Glutamatergic neuron (in vitro differentiated cells): ENCODE results near the gene MYRIP. TPM values are rescaled to one million over a fixed set of nuclear protein-coding genes. Genes with fewer than 3 reads are reported as not detected.
"Not testable (repeated sequence)": the region's sequence is repeated elsewhere in the genome, so short reads cannot be mapped to it uniquely, and the experiment has no call there.

Experiments used
- DNase-seq: peaks from one replicate; pipeline ENCODE4 v3.0.0; 2022
- H3K27ac Mint-ChIP-seq: one replicate; pipeline ENCODE4 v1.8.0; 2020; ENCODE audit warnings: mild to moderate bottlenecking, mixed read lengths, inconsistent platforms; ENCODE audit not compliant: unreplicated experiment
- H3K27me3 Mint-ChIP-seq: one replicate; pipeline ENCODE4 v1.8.0; 2020; ENCODE audit warnings: mild to moderate bottlenecking, moderate library complexity, mixed read lengths, inconsistent platforms; ENCODE audit not compliant: unreplicated experiment
- H3K36me3 Mint-ChIP-seq: one replicate; pipeline ENCODE4 v1.8.0; 2020; ENCODE audit warnings: mild to moderate bottlenecking, mixed read lengths, inconsistent platforms; ENCODE audit not compliant: unreplicated experiment
- H3K4me1 Mint-ChIP-seq: one replicate; pipeline ENCODE4 v1.8.0; 2020; ENCODE audit warnings: mild to moderate bottlenecking, low read depth, mixed read lengths, inconsistent platforms; ENCODE audit not compliant: unreplicated experiment
- H3K4me3 Mint-ChIP-seq: one replicate; pipeline ENCODE4 v1.8.0; 2020; ENCODE audit warnings: mild to moderate bottlenecking, mixed read lengths, inconsistent platforms; ENCODE audit not compliant: unreplicated experiment
- H3K9me3 Mint-ChIP-seq: one replicate; pipeline ENCODE4 v1.8.0; 2020; ENCODE audit warnings: mild to moderate bottlenecking, moderate library complexity, mixed read lengths, inconsistent platforms; ENCODE audit not compliant: unreplicated experiment
- CTCF ChIP-seq: fragments of 200-600 bp; sonication (generic); IDR thresholded peaks from one replicate; pipeline ENCODE4 v1.5.0; 2021; ENCODE audit not compliant: partially characterized antibody, unreplicated experiment
- total RNA-seq: library from RNA; stranded (reverse); fragmentation: NEBNext Ultra II Directional; extraction: Animal tissue kit (Norgen Biotek cat#: 25700); gene quantifications from one replicate; pipeline ENCODE4 v1.2.1, GENCODE V29; 2021; ENCODE audit not compliant: unreplicated experiment

The MYRIP gene
- total RNA-seq, 1 donor from 2014 or later: 1.8 TPM

GRCh38 chr3:40267937-40268724 lies 458.7 kb downstream of the MYRIP start:
- peaks cover 3% of the 10 kb centered on the region for H3K4me1 Mint-ChIP-seq
- H3K4me3 Mint-ChIP-seq: no peak overlapping the region
- TF ChIP-seq CTCF: no peak
- no peak overlapping the region for H3K27ac Mint-ChIP-seq
- no peaks in the 10 kb centered on the region for H3K9me3 Mint-ChIP-seq
- H3K36me3 Mint-ChIP-seq: no peaks in the 10 kb centered on the region
- H3K27me3 Mint-ChIP-seq: no peaks in the 10 kb centered on the region
- no peak for DNase-seq

GRCh38 chr3:40268802-40269524 lies 459.6 kb downstream of the MYRIP start:
- DNase-seq: no peak
- Mint-ChIP-seq H3K4me1 (peaks cover 3% of the 10 kb centered on the region), H3K36me3 (no peaks in the 10 kb centered on the region), H3K27me3 (no peaks in the 10 kb centered on the region), H3K9me3 (no peaks in the 10 kb centered on the region), H3K27ac (no peak overlapping the region), H3K4me3 (no peak overlapping the region)
- TF ChIP-seq CTCF: no peak

GRCh38 chr3:40278791-40279190 lies 469.4 kb downstream of the MYRIP start:
- Mint-ChIP-seq H3K36me3 (no peaks in the 10 kb centered on the region), H3K27me3 (no peaks in the 10 kb centered on the region), H3K27ac (no peak overlapping the region), H3K4me3 (no peak overlapping the region), H3K9me3 (no peaks in the 10 kb centered on the region), H3K4me1 (no peaks in the 10 kb centered on the region)
- no peak for TF ChIP-seq CTCF
- DNase-seq: no peak

- Mint-ChIP-seq H3K4me3 (no peak overlapping the region), H3K27me3 (no peaks in the 10 kb centered on the region), H3K9me3 (no peaks in the 10 kb centered on the region), H3K36me3 (no peaks in the 10 kb centered on the region), H3K4me1 (no peaks in the 10 kb centered on the region), H3K27ac (no peak overlapping the region)
- TF ChIP-seq CTCF: no peak
- DNase-seq: no peak
Measured at GRCh38 chr3:40281995-40282394, 472.6 kb downstream of the MYRIP start.

- not testable (repeated sequence) for H3K4me3 Mint-ChIP-seq, H3K27ac Mint-ChIP-seq, H3K36me3 Mint-ChIP-seq, H3K4me1 Mint-ChIP-seq, DNase-seq, H3K9me3 Mint-ChIP-seq, H3K27me3 Mint-ChIP-seq
Measured at GRCh38 chr3:40283057-40283456, 473.6 kb downstream of the MYRIP start.
